Activated CD4-positive, CD25-positive, alpha-beta regulatory T cell treated with anti-CD3 and anti-CD28 coated beads, Interleukin-2, amount 50 U/mL, for 72 hours (primary cell): ENCODE measurements around the gene WDR41.
A peak's percentile ranks its signal among the peaks of the same experiment; 100 is the strongest.
"Not testable (repeated sequence)": the region's sequence is repeated elsewhere in the genome, so short reads cannot be mapped to it uniquely, and the experiment has no call there.

Experiments used
- DNase-seq: peaks from one replicate; pipeline ENCODE4 v3.0.0; 2021

WDR41 gene, protein sequence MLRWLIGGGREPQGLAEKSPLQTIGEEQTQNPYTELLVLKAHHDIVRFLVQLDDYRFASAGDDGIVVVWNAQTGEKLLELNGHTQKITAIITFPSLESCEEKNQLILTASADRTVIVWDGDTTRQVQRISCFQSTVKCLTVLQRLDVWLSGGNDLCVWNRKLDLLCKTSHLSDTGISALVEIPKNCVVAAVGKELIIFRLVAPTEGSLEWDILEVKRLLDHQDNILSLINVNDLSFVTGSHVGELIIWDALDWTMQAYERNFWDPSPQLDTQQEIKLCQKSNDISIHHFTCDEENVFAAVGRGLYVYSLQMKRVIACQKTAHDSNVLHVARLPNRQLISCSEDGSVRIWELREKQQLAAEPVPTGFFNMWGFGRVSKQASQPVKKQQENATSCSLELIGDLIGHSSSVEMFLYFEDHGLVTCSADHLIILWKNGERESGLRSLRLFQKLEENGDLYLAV

DNA sequence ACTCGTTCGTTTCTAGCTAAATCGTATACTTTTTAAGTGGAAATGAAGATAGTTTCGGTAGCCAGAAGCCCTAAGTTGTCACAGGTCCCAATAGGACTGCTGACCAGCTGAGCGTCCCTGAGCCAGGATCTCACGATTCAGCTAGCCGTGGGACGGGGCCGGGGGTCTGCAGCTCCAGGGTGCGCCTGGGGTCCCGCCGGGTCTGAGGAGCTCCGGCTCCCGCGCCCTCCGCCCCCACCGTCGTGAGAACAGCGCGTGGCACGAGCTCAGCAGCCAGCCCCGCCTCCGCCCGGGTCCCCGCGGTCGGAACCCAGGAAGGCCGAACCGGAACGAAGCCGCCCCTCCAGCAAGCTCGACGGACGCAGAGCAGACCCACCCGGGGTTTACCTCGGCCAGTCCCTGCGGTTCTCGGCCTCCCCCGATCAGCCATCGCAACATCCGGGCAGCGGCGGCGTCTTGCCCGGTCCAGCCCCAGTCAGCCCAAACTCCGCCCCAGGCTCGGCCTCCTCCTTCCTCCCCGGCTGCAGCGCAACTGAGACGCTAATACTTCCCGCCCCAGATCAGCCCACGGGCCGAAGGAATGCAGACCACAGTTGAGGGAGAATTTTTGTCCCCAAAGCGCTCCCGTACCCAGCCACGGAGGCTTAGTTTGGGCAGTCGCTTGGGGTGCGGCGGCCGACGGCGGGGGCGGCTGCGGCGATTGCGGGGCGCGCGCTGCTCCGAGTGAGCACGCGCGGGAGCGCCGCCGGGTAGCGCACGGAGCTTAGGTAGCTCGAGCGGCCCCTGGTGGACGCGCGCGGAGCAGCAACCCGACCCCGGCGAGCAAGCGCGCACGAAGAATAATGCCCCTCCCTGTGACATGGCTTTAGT is at the start of gene WDR41:
TSS of gene WDR41 (minus strand) at position 534 of the 870 bp plus-strand sequence. CDS start at position 438, 96 bp downstream.
- peak; percentile 92 for DNase-seq

DNA sequence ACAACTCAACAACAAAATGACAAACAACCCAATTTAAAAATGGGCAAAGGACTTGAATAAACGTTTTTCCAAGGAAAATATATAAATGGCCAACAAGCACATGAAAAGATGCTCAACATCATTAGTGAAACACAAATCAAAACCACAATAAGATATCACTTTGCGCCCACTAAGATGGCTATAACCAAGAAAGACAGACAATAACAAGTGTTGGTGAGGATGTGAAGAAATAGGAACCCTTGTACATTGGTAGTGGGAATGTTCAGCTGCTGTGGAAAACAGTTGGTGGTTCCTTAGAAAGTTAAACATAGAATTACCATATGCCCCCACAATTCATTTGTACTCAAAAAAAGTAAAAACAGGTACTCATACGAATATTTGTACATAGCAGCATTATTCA is 39.2 kb upstream of the WDR41 start:
- no peak for DNase-seq

DNA sequence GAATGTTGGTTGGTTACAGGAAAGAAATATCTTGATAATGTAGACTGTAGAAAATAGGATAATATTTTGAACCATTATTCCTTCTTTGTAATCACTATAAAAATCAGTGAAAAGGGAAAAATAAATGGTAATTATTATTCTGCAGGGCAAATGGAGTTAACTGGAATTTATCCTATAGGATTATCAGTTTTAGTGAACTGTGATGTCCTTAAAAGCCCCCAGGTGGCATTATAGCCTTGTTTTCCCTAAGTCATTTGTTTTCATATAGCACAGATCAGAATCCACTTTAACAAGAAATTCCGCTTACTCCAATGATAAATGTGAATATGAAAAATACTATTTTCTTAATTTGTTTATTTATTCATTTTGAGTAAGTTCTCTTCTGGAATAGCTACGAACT is 26.2 kb upstream of the WDR41 start:
- no peak for DNase-seq

DNA sequence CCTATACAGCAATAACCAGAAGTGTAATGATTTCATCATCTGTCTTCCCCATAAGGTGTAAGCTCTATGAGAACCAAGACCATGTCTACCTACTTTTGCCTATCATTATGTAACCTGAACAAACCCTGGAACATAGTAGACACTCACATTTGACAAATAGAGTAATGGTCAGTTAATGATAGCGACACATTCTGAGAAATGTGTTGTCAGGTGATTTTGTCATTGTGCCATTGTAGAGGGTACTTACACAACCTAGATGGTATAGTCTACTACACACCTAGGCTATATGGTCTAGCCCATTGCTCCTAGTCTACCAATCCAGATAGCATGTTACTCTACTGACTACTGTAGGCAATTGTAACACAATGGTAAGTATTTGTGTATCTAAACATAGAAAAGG is 22.3 kb upstream of the WDR41 start:
- DNase-seq, result no peak

DNA sequence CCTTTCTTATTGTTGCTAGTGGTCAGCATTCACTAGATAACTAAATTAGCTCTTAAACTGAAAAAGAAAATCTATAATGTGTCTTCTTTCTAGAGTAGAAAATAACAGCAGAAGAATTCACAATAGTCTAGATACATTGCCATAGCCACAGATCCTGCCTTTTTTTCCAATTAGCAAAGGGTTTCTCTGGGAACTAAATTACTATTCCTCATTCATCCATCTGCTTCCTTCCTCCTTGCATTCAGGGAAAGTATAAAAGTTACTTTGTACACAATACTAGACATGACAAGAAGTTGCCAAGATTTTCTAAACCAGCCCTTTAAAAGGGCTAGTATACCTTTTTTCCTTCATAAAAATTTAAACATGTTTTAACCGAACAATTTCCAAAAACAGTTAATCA is 21.2 kb upstream of the WDR41 start:
- no peak for DNase-seq

DNA sequence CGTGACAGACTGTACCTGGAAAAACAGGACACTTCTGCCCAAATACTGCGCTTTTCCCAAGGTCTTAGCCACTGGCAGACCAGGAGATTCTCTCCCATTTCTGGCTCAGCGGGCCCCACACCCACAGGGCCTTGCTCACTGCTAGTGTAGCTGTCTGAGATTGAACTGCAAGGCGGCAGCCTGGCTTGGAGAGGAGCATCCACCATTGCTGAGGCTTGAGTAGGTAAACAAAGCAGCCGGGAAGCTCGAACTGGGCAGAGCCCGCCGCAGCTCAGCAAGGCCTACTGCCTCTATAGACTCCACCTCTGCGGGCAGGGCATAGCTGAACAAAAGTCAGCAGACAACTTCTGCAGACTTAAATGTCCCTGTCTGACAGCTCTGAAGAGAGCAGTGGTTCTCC is 9.0 kb upstream of the WDR41 start:
- DNase-seq, result not testable (repeated sequence)

DNA sequence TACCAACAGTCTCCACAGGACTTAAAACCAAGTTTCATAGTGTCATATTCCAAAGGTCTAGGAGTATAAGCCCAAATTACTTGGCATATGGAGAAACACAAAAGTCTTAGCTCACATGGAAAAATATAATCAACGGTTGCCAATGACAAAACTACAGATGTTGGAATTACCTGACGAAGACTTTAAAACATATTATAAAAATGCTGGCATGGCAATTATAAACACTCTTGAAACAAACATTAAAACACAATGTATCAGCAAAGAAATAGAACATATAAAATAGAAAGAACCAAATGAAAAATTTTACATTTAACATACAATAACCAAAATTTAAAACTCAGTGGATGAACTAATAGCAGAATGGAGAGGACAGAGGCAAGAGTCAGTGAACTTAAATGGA is 7.9 kb upstream of the WDR41 start:
- DNase-seq, result no peak

DNA sequence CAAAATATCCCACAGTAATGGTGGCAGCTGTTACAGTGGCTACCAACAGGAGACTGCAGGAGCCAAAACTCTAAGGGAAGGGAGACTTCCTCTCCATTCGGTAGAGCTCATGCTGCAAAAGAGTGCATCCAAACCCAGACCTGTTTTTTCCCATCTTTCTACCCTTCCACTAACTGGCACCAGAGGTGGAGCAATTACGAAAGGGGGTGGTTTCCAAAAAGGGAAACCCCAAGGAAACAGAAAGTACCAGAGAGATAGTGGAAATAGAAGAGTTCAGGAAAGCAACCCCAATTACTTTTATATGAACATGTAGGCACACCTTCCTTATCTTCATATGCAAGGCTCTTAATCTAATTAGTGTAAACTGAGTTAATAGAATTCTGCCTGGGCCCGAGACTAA is 7.3 kb upstream of the WDR41 start:
- DNase-seq, result no peak

DNA sequence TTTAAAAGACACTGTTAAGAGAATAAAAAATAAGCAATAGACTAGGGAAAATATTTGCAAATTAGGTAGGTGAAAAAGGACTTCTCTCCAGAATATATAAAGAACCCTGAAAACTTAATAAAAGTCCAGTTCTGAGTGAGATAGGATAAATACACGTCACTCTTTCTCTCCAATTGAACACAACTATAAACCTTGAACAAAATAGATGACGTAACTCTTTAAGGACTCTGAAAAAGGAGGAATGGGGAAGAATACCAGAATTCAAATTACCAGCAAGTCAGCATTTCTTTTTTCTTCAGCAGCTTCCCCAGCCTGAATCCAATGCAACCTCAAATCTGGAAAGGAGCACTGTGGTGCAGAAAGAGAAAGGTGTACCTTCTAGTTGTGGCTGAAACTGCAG is 6.8 kb upstream of the WDR41 start:
- DNase-seq, result no peak

DNA sequence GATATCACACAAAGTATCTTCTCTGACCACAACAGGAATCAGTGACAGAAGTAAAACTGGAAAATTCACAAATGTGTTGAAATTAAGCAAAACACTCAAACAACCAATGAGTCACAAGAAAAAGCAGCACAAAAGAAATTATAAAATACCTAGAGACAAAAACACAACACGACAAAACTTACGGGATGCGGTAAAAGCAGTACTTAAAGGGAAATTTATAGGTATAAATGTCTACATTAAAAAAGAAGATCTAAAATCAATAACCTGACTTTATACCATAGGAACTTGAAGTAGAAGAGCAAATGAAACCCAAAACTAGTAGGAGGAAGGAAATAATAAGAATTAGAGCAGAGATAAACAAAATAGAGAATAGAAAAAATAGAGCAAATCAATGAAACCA is 2.8 kb upstream of the WDR41 start:
- DNase-seq, result no peak

DNA sequence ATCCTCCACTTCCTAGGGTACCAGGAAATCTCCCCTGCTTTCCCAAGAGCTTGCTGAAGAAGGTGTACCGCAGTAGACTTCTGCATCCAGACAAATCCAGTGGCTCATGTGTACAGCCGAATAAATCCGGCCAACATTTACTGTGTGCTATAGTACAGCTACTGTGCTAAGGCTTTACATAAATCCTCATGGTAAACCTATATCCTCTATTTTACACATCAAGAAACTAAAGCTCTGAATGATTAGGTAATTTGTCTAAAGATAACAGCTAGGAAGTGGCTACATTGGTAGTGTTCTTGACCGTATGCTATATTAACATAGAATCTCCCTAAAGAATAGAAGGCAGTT is 511 bp upstream of the WDR41 start:
- DNase-seq, result no peak

DNA sequence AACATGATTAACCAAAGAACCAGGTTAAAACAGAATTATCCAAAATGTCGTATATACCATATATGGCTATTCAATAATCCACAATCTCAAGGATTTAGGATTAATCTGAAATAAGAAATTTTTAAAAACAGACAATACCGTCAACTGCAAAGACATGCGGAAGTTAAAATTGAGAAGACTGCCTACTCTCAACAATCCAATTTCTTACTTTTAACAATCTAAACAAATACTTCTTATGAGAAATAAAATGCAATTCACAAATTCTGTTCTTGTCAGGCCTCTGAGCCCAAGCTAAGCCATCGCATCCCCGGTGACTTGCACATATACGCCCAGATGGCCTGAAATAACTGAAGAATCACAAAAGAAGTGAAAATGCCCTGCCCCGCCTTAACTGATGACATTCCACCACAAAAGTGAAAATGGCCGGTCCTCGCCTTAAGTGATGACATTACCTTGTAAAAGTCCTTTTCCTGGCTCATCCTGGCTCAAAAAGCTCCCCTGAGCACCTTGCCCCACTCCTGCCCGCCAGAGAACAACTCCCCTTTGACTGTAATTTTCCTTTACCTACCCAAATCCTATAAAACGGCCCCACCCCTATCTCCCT is 1.3 kb downstream of the WDR41 start:
- DNase-seq, result not testable (repeated sequence)

DNA sequence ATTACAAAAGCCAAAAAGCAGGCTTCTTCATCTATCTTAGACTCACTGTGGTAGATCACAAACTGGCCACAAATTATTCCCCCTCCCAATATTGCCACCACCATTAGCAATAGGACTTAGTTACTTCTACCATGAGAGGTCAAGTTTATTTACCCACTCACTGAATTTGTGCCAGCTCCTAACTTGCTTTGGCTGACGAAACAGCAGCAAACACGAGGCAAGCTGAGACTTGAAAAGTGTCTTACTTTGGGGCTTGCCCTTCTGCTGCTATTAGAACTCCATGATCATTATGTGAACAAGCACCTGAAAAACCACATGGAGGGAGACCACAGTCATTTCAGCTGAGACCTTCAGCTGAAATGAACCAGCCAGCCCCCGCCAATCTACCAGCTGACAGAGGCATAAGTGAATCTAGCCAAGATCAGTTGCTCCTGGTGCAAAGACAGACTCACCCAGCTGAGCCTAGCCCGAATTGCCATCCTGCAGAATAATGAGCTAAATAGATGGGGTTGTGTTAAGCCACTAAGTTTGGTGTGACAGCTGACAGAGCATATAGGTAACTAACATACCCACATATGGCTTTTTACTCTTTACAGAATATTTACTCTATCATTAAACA is 5.7 kb downstream of the WDR41 start:
- no peak for DNase-seq

DNA sequence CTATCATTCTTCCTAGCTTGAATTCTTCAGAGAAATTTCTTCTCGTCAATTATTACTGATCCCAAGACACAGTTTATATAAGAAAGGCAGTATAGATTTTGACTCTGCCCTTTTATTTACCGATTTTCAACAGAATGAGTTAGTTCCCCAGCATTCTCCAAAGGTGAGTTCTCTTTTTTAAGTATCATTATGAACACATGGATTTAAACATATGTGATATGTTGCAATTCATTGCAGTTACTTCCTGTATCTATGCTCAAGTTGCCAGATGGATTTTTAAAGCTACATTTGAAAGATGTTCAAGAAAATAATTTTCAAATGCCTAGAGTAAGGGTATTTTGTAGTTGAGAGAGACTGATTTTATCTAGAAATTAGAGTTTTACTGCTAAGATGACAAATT is 8.4 kb downstream of the WDR41 start:
- DNase-seq, result no peak

DNA sequence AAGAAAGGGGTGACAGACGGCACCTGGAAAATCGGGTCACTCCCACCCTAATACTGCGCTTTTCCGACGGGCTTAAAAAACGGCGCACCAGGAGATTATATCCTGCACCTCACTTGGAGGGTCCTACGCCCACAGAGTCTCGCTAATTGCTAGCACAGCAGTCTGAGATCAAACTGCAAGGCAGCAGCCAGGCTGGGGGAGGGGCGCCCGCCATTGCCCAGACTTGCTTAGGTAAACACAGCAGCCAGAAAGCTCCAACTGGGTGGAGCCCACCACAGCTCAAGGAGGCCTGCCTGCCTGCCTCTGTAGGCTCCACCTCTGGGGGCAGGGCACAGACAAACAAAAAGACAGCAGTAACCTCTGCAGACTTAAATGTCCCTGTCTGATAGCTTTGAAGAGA is 17.1 kb downstream of the WDR41 start:
- DNase-seq, result not testable (repeated sequence)

DNA sequence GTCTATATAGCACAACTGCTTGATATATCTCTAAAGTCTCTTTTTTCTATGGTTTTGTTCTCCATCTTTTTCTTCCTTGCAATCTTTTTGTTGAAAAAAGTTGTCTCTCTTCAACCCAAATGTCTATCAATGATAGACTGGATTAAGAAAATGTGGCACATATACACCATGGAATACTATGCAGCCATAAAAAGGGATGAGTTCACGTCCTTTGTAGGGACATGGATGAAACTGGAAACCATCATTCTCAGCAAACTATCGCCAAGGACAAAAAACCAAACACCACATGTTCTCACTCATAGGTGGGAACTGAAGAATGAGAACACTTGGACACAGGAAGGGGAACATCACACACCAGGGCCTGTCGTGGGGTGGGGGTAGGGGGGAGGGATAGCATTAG is 23.2 kb downstream of the WDR41 start:
- DNase-seq, result not testable (repeated sequence)

DNA sequence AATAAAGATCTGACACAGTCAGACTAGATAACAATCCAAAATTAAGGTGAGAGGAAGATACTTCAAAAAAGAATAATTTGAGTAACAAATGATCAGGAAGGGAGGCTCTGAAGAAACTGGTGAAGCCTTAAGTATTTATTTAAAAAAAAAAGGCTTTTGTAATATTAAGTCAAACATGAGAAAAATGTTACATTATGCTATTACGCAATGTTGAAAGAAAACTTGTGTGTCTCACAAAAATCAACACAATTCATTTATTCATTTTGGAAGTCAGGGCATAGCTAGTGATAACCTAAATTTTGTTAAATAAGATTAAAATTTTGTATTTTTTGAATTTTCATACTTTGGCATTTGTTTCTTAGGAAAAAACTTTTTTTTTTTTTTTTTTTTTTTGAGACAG is 28.2 kb downstream of the WDR41 start:
- DNase-seq, result no peak

DNA sequence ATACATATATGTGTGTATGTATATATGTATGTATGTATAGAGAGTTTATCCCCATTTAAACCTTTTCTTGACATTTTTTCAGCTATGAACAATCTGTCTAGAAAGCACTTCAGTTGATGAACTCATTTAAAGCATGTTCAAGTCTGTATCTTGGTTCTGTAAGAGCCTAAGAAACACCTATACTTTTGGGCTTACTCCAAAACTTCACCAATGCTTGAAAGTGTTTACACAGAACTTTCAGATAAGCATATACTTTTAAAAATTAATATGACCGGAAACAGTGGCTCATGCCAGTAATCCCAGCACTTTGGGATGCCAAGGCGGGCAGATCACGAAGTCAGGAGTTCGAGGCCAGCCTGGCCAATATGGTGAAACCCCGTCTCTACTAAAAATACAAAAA is 30.8 kb downstream of the WDR41 start:
- DNase-seq, result no peak

DNA sequence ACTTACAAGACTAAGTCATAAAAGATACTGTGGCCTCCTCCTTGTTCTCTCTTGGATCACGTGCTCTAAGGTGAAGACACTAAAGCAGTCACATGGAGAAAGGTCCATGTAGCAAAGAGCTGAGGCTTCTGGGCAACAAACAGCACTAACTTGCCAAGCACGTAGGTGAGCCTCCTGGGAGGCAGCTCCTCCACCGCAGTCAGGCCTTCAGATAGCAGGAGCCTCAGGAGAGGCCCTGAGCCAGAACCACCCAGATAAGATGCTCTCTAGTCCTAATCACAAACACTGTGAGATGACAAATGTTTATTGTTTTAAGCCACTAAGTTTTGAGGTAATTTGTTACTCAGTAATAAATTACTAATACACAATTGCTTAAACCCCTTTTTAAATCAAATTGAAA is 38.0 kb downstream of the WDR41 start:
- no peak for DNase-seq

DNA sequence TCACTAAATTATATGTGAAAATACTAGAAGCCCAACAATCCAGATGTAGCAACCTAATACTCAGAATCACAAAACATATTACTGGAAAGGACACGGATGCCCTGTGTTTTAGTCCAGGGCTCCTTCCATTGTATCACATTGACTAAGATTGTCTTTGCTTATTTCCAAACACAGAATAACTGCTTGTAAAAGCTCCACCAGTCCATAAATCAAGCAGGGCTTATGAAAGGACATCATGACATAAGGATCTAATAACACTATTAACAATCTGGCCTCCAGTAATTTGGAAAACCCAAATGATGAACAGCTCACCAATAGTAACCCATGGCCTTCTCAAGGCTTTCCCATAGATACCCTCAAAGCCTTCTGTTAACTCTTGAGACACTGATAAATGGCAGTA is 39.8 kb downstream of the WDR41 start:
- no peak for DNase-seq

DNA sequence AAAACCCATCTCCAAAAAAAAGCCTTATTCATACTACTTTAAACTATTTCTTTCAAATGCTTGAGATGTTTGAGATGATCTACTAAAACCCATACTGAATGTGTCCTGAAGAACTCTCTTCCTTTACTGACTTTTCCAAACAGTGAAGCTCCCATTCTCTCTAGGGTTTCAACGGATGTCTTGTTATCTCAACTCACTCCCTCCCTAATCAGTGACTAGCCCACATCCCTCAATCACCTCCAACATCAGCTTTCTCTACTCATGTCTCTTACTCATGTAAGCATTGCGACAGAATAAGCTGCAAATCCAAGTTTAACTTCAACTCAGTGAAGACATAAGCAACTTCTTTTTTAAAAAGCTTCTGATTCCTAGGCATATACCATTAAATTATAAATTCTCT is 42.1 kb downstream of the WDR41 start:
- DNase-seq, result no peak

DNA sequence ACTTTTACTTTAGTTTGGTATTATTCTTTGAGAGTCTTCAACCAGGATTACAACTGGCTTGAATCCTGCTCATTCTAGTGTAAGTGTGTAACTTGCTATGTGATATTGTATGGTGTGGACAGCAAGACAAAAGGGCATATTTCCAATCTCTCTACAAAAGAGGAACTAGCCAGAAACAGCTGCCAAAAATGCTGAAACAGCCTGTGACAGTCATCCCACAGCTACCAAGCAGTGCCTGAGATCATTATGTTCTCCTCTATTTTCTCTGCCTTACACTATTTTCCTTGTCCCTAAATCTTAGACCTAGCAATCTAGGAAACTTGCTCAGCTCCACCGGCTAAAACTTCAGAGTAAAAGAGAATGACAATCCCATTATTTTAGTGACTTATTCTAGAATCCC is 42.8 kb downstream of the WDR41 start:
- DNase-seq, result no peak

DNA sequence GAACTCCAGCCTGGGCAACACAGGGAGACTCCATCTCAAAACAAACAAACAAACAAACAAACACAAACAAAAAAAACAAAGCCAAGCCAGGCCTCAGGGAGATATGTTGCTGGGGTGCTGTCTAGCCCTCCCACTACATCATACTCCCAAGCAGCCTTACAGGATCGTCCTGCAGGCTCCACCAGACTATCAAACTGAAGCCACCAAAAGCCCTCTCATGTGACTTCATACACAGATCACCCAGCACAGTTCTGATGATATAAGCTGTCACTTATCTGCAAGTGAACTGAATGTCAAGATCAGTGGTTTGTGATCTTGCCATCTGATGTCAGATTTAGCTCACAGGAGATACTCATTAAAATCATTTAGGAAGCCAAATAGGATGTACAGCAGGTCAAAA is 43.3 kb downstream of the WDR41 start:
- no peak for DNase-seq
